Measurements from ENCODE around the gene CD47. TPM values are rescaled to one million over a fixed set of nuclear protein-coding genes. Genes with fewer than 3 reads are reported as not detected.

The CD47 gene
- total and polyA plus RNA-seq, 2 of the 4 experiments (the other 2 are of a cell fraction), result 45.9 to 52.0 TPM

DNA sequence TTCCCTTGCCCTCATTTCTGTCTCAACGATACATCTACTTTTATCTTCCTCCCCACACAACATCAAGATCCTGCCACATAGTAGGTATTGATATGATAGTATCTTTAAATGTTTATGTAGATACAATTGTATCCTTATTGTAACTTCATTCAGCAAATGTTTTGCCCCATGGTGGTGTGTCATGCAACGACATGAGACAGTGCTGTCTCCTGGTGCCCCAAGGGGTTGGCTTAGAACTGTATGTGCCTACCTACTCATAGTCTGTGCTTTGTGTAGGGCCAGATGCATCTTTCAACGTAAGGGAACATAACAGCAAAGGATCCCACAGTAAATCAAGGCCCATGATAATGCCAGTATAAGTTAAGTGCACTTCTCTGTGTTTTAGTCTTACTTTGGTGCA lies 2.8 kb upstream of the CD47 start:
- Histone ChIP-seq H3K18ac (ENCODE audit: low read depth, low read length) (no peak overlapping the region), H3K23ac (ENCODE audit: low read depth, low read length) (no peak overlapping the region), H3K9ac (ENCODE audit: low read depth, low read length) (no peak overlapping the region), H3K27me3 (ENCODE audit: control insufficient read depth, insufficient read depth, low read length) (no peaks in the 10 kb centered on the region), H4K8ac (ENCODE audit: low read depth in 2 of 2, low read length in 2 of 2) (no peak overlapping the region), H3K4me2 (ENCODE audit: low read depth, low read length) (no peak overlapping the region), H3K36me3 (ENCODE audit: control insufficient read depth, insufficient read depth, low read length) (no peaks in the 10 kb centered on the region), H3K9me1 (ENCODE audit: insufficient read depth, low read length) (no peaks in the 10 kb centered on the region), H4K91ac (ENCODE audit: insufficient read depth, low read depth, low read length) (no peak overlapping the region), H2BK120ac (ENCODE audit: low read depth, low read length) (no peak overlapping the region), H3K14ac (replicated peaks; ENCODE audit: low read depth, low read length) (no peak overlapping the region), H3K4me1 (ENCODE audit: control insufficient read depth, insufficient read depth, low read length) (0 out of 2 replicates have a peak, but pooled peaks cover 3% of the 10 kb centered on the region), H3K27ac (ENCODE audit: insufficient read depth, low read length) (no peak overlapping the region), H2BK15ac (ENCODE audit: low read depth, low read length) (no peak overlapping the region), H3K4me3 (ENCODE audit: insufficient read depth, low read depth, low read length) (no peak overlapping the region), H2AK5ac (ENCODE audit: low read depth, low read length) (no peak overlapping the region), H2AFZ (replicated peaks; ENCODE audit: low read length, poor library complexity) (no peak overlapping the region), H3K4ac (ENCODE audit: low read depth, low read length) (no peak overlapping the region), H2BK20ac (ENCODE audit: low read depth, low read length) (no peak overlapping the region), H4K20me1 (ENCODE audit: insufficient read depth, low read length) (no peaks in the 10 kb centered on the region; the same call in 1 of the 2 replicates), H3K79me1 (ENCODE audit: low read depth in 1 of 2, low read length in 2 of 2) (peaks cover 12 to 19% of the 10 kb centered on the region in 2 experiments), H2AK9ac (replicated peaks; ENCODE audit: low read depth, low read length, poor library complexity) (no peak overlapping the region), H3K56ac (ENCODE audit: extremely low read depth, insufficient read depth, low read length) (no peak overlapping the region), H3K9me3 (ENCODE audit: control insufficient read depth, insufficient read depth, low read length) (no peaks in the 10 kb centered on the region), H4K5ac (ENCODE audit: low read depth, low read length) (no peak overlapping the region), H2BK5ac (ENCODE audit: low read depth, low read length, poor library complexity, severe bottlenecking) (no peak overlapping the region)
- ATAC-seq (ENCODE audit: low read depth) (no peak), DNase-seq (no peak)
- TF ChIP-seq NFE2L2 (IDR thresholded peaks at IDR 0.05; ENCODE audit: low read depth, low read length) (no peak), MAFK (IDR thresholded peaks at IDR 0.05; ENCODE audit: low read depth, low read length) (no peak), RFX5 (IDR thresholded peaks at IDR 0.05; ENCODE audit: low read depth, low read length) (no peak), CTCF (conservative IDR thresholded peaks at IDR 0.05; ENCODE audit: low read depth, low read length) (no peak), CEBPB (IDR thresholded peaks at IDR 0.05; ENCODE audit: low read depth, low read length) (no peak), FOS (IDR thresholded peaks at IDR 0.05; ENCODE audit: low read depth, low read length) (no peak), MAZ (IDR thresholded peaks at IDR 0.05; ENCODE audit: borderline replicate concordance, low read depth, low read length) (no peak), USF2 (IDR thresholded peaks at IDR 0.05; ENCODE audit: low read depth, low read length) (no peak), MXI1 (IDR thresholded peaks at IDR 0.05; ENCODE audit: borderline replicate concordance, low read depth, low read length) (no peak), RAD21 (IDR thresholded peaks at IDR 0.05; ENCODE audit: low read length) (no peak), CHD1 (IDR thresholded peaks at IDR 0.05; ENCODE audit: low read depth, low read length) (no peak), SMC3 (IDR thresholded peaks at IDR 0.05; ENCODE audit: low read depth, low read length) (no peak), ELK1 (IDR thresholded peaks at IDR 0.05; ENCODE audit: borderline replicate concordance, low read depth, low read length) (no peak), POLR2A (IDR thresholded peaks at IDR 0.05; ENCODE audit: low read depth, low read length) (no peak), RCOR1 (IDR thresholded peaks at IDR 0.05; ENCODE audit: insufficient replicate concordance, low read length) (no peak), BHLHE40 (IDR thresholded peaks at IDR 0.05; ENCODE audit: low read depth, low read length) (no peak)
- ChIA-PET POLR2A (ENCODE audit: unreplicated experiment) (no interaction called here), CTCF (no interaction called here)
- WGBS, 2 experiments (ENCODE audit: extremely low coverage in 2 of 2, insufficient read length in 1 of 2), result 100% methylated on average over 1 of the region's 3 CpGs; no CpG with 5 or more reads in 1 of the 2 experiments
- intact Hi-C loops (cut with micrococcal nuclease), result loop anchor here (10.0 kb wide), 1 partner anchor 211 kb away; no protein-coding TSS in a partner anchor
- BruUV-seq (replicated peaks), result no TSS peak
- dilution Hi-C loops (cut with HindIII; ENCODE audit: low sequenced_read_pairs, unreplicated experiment), result no loop called here
- in situ Hi-C loops (cut with MboI; ENCODE audit: low sequenced_read_pairs), result no loop called here

All from IMR-90 (cell line).